Measurements from ENCODE around the gene CELF5. TPM values are rescaled to one million over a fixed set of nuclear protein-coding genes. Genes with fewer than 3 reads are reported as not detected.
A peak's percentile ranks its signal among the peaks of the same experiment; 100 is the strongest.

CELF5 gene
- total and polyA plus RNA-seq, 10 of the 15 experiments (the other 5 are each of a cell fraction or from before 2014, with no cell fraction given) = 0.01 to 0.04 TPM; not detected in 8

- TF ChIP-seq ZNF592 (IDR thresholded peaks at IDR 0.05) (no peak), STAT3 (IDR thresholded peaks at IDR 0.05; ENCODE audit: low read depth, low read length) (no peak), ZNF24 (IDR thresholded peaks at IDR 0.05) (peak; percentile 97), ATF3 (IDR thresholded peaks at IDR 0.05; ENCODE audit: borderline replicate concordance, extremely low read depth, low read depth, low read length) (no peak), SMAD1 (IDR thresholded peaks at IDR 0.05; ENCODE audit: low read depth, partially characterized antibody) (no peak), SMAD5 (IDR thresholded peaks at IDR 0.05; ENCODE audit: low read depth) (no peak), E2F4 (IDR thresholded peaks at IDR 0.05; ENCODE audit: low read depth, low read length) (no peak), RCOR1 (conservative IDR thresholded peaks at IDR 0.05; ENCODE audit: low read depth, low read length) (no peak), POU2F2 (IDR thresholded peaks at IDR 0.05; ENCODE audit: borderline replicate concordance, low read depth, low read length) (no peak), ATF7 (IDR thresholded peaks at IDR 0.05; ENCODE audit: low read depth) (peak; percentile 62), ZBTB4 (CRISPR knock-in tag; IDR thresholded peaks at IDR 0.05) (no peak), IKZF1 (conservative IDR thresholded peaks at IDR 0.05) (no peak), NKRF (conservative IDR thresholded peaks at IDR 0.05) (peak; percentile 99), CHD1 (IDR thresholded peaks at IDR 0.05; ENCODE audit: low read depth, low read length) (no peak), NR2C2 (IDR thresholded peaks at IDR 0.05; ENCODE audit: borderline replicate concordance, control insufficient read depth, insufficient read length, low read depth) (no peak), HDAC6 (IDR thresholded peaks at IDR 0.05; ENCODE audit: unreplicated experiment) (no peak), RAD51 (IDR thresholded peaks at IDR 0.05) (no peak), POLR2A (IDR thresholded peaks at IDR 0.05; ENCODE audit: low read depth, low read length) (no peak), POLR2AphosphoS2 (IDR thresholded peaks at IDR 0.05; ENCODE audit: low read depth, low read length) (no peak), EED (IDR thresholded peaks at IDR 0.05; ENCODE audit: low read depth) (no peak), YBX1 (IDR thresholded peaks at IDR 0.05) (no peak)
Observed at GRCh38 chr19:3184847-3185460, 39.5 kb upstream of the CELF5 start (continued).
